Measurements from ENCODE around the gene SLC25A48. TPM values are rescaled to one million over a fixed set of nuclear protein-coding genes. Genes with fewer than 3 reads are reported as not detected.

SLC25A48 gene
- total RNA-seq, 1 donor from 2014 or later: 0.52 TPM

DNA sequence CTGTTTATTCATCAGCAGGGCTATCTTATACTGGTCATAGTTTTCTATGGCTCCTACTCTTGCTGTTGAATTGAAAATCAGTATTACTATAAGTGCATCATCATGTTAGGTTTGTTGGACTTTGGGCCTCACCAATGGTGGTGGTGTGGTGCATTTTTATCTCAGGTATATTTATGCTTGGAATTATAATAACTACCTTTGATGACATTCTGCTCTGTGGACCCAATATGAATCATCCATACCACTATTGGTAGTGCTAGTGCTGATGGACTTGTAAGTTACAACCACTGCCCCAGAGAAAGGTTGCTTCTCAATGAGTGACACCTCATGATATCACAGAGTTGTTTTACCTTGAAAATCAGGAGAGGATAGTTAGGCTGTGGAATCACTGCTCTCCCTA is 33.1 kb downstream of the SLC25A48 start:
- Histone ChIP-seq H3K27ac (ENCODE audit: low read depth, low read length) (no peak overlapping the region), H3K4me1 (ENCODE audit: control insufficient read depth in 3 of 3, insufficient read depth in 3 of 3, low read length in 3 of 3) (peaks cover 8 to 16% (median 10%) of the 10 kb centered on the region in 3 donors), H3K36me3 (ENCODE audit: control insufficient read depth in 3 of 3, insufficient read depth in 3 of 3, low read length in 3 of 3) (no peaks in the 10 kb centered on the region), H3K9ac (ENCODE audit: low read depth in 1 of 3, low read length in 3 of 3) (no peak overlapping the region), H3K27me3 (ENCODE audit: control insufficient read depth in 3 of 3, insufficient read depth in 3 of 3, low read length in 3 of 3) (no peaks in the 10 kb centered on the region), H3K9me3 (ENCODE audit: control insufficient read depth in 3 of 3, low read length in 3 of 3) (no peaks in the 10 kb centered on the region), H3K4me3 (ENCODE audit: low read length in 3 of 3) (no peak overlapping the region)

DNA sequence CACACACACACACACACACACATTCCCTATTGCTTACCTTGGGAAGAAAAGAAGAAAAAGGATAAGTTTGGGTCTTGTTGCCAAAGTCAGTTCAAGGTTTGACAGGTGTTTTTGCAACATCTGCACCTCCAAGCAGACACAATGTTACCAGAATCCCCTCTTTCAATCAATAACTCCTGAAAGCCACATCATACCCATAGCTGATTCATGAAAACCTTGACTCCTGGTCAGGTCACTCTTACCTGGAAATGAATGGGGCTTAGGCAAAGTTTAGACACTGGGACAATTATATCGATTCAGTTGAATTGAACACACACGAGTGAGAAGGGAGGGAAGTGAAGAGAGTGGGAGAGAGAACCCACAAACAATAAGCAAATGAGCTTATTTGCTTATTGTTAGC is 34.2 kb downstream of the SLC25A48 start:
- H3K4me1 ChIP-seq (ENCODE audit: control insufficient read depth in 3 of 3, insufficient read depth in 3 of 3, low read length in 3 of 3): peaks cover 8 to 16% (median 10%) of the 10 kb centered on the region in 3 donors
- H3K27ac ChIP-seq (ENCODE audit: low read depth, low read length): no peak overlapping the region
- no peaks in the 10 kb centered on the region for H3K9me3 ChIP-seq (ENCODE audit: control insufficient read depth in 3 of 3, low read length in 3 of 3)
- no peaks in the 10 kb centered on the region for H3K36me3 ChIP-seq (ENCODE audit: control insufficient read depth in 3 of 3, insufficient read depth in 3 of 3, low read length in 3 of 3)
- no peaks in the 10 kb centered on the region for H3K27me3 ChIP-seq (ENCODE audit: control insufficient read depth in 3 of 3, insufficient read depth in 3 of 3, low read length in 3 of 3)
- H3K9ac ChIP-seq (ENCODE audit: low read depth in 1 of 3, low read length in 3 of 3): no peak overlapping the region
- no peak overlapping the region for H3K4me3 ChIP-seq (ENCODE audit: low read length in 3 of 3)

DNA sequence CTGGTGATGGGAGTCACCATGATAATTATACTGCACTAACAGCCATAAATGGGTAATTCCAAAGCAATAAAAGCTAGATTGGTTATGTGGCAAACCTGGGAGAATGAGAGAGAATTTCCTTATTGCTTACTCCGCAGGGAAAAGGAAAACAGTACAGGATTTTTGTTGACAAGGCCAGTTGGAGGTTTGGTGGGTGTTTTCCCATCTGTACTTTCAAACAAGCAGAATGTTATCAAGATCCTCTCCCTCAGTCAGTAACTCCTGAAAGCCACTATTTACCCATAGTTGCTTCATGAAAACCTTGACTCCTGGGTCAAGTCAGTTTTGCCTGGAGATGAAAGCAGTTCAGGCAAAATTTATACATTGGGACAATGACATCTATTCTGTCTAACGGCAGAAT is 34.8 kb downstream of the SLC25A48 start:
- Histone ChIP-seq H3K36me3 (ENCODE audit: control insufficient read depth in 3 of 3, insufficient read depth in 3 of 3, low read length in 3 of 3) (no peaks in the 10 kb centered on the region), H3K9ac (ENCODE audit: low read depth in 1 of 3, low read length in 3 of 3) (no peak overlapping the region), H3K27me3 (ENCODE audit: control insufficient read depth in 3 of 3, insufficient read depth in 3 of 3, low read length in 3 of 3) (no peaks in the 10 kb centered on the region), H3K4me3 (ENCODE audit: low read length in 3 of 3) (no peak overlapping the region), H3K9me3 (ENCODE audit: control insufficient read depth in 3 of 3, low read length in 3 of 3) (no peaks in the 10 kb centered on the region), H3K27ac (ENCODE audit: low read depth, low read length) (no peak overlapping the region), H3K4me1 (ENCODE audit: control insufficient read depth in 3 of 3, insufficient read depth in 3 of 3, low read length in 3 of 3) (peaks cover 8 to 16% (median 10%) of the 10 kb centered on the region in 3 donors)

DNA sequence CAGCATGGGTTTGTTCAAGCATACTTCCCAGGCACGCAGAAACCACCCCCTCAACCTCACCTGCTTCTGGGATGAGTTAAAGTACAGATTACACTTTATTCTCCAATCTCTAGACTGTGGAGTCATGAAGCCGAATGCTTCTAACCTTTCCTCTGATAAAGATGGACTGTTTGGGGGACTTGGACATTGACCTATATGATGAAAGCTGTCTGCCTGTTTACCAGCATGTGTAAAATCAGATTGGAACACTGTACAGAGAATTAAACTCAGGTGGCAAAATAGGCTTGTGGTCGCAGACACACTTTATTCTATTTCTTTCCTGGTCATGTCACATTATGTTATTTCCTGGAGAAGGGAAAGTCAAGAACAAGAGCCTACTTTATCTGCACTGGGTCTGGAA is 35.5 kb downstream of the SLC25A48 start:
- Histone ChIP-seq H3K4me3 (ENCODE audit: low read length in 3 of 3) (no peak overlapping the region), H3K36me3 (ENCODE audit: control insufficient read depth in 3 of 3, insufficient read depth in 3 of 3, low read length in 3 of 3) (no peaks in the 10 kb centered on the region), H3K9me3 (ENCODE audit: control insufficient read depth in 3 of 3, low read length in 3 of 3) (no peaks in the 10 kb centered on the region), H3K4me1 (ENCODE audit: control insufficient read depth in 3 of 3, insufficient read depth in 3 of 3, low read length in 3 of 3) (peaks cover 3 to 12% (median 6%) of the 10 kb centered on the region in 3 donors), H3K27ac (ENCODE audit: low read depth, low read length) (no peak overlapping the region), H3K9ac (ENCODE audit: low read depth in 1 of 3, low read length in 3 of 3) (no peak overlapping the region), H3K27me3 (ENCODE audit: control insufficient read depth in 3 of 3, insufficient read depth in 3 of 3, low read length in 3 of 3) (no peaks in the 10 kb centered on the region)

DNA sequence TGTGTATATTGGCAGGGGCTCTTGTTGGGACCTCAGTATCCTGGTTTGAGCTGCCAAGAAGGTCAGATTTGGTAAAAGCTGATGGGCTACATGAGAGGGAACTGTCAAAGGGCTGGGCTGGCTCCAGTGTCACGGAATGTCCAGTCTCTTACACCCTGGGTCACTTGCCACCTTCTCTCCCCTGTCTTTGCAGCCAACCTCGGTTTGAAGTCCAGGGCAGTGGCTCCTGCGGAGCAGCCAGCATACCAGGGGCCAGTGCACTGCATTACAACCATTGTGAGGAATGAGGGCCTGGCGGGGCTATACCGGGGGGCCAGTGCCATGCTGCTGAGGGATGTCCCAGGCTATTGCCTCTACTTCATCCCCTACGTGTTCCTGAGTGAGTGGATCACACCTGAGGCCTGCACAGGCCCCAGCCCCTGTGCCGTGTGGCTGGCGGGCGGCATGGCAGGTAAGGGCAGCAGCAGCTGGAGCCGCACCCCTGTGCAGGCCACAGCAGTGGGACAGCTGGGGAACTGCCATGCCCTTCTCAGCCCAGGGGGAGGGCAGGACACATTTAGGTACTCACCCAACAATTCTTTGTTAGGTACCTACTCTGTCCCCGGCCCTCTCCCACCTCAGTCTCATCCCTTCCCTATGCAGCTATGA is 36.9 kb downstream of the SLC25A48 start:
- Histone ChIP-seq H3K4me3 (ENCODE audit: low read length in 3 of 3) (no peak overlapping the region), H3K9ac (ENCODE audit: low read depth in 1 of 3, low read length in 3 of 3) (no peak overlapping the region), H3K9me3 (ENCODE audit: control insufficient read depth in 3 of 3, low read length in 3 of 3) (no peaks in the 10 kb centered on the region), H3K4me1 (ENCODE audit: control insufficient read depth in 3 of 3, insufficient read depth in 3 of 3, low read length in 3 of 3) (no peaks in the 10 kb centered on the region), H3K27ac (ENCODE audit: low read depth, low read length) (no peak overlapping the region), H3K36me3 (ENCODE audit: control insufficient read depth in 3 of 3, insufficient read depth in 3 of 3, low read length in 3 of 3) (no peaks in the 10 kb centered on the region), H3K27me3 (ENCODE audit: control insufficient read depth in 3 of 3, insufficient read depth in 3 of 3, low read length in 3 of 3) (no peaks in the 10 kb centered on the region)

DNA sequence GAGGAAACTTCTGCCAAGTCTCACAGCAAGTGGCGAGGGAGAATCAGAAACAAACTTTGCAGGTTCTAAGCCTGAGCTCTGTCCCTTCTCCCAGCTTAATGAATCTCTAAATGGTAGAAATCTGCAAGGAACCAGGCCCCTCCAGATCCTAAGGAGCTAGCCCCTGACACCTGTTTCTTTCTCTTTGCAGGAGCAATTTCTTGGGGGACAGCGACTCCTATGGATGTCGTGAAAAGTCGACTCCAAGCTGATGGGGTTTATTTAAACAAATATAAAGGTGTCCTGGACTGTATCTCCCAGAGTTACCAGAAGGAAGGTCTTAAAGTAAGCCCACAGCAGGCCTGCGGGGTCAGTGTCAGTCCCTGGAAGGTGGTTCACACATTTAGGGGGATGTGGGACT is 39.4 kb downstream of the SLC25A48 start:
- Histone ChIP-seq H3K9me3 (ENCODE audit: control insufficient read depth in 3 of 3, low read length in 3 of 3) (no peaks in the 10 kb centered on the region), H3K27ac (ENCODE audit: low read depth, low read length) (no peak overlapping the region), H3K4me1 (ENCODE audit: control insufficient read depth in 3 of 3, insufficient read depth in 3 of 3, low read length in 3 of 3) (peaks cover 18 to 20% (median 20%) of the 10 kb centered on the region in 3 donors), H3K27me3 (ENCODE audit: control insufficient read depth in 3 of 3, insufficient read depth in 3 of 3, low read length in 3 of 3) (no peaks in the 10 kb centered on the region), H3K36me3 (ENCODE audit: control insufficient read depth in 3 of 3, insufficient read depth in 3 of 3, low read length in 3 of 3) (no peaks in the 10 kb centered on the region), H3K4me3 (ENCODE audit: low read length in 3 of 3) (no peak overlapping the region), H3K9ac (ENCODE audit: low read depth in 1 of 3, low read length in 3 of 3) (no peak overlapping the region)

DNA sequence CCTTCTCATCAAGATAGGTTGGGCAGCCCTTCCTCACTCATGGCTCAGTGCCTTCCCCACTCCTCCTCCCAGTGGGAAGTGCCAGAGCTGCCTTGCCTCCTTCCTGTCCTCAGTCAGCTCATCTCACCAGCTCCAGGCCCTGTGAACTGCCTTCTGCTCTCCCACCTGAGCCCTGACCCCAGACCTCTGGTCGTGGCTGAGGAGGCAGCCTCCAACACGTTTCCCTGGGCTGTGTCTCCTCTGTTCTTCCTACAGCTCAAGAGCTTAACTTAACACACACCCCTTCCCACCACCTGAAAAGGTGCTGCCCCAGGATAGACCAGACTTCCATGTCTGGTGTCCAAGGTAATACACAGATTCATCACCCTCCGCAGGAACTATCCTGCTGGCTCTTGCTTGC is 40.0 kb downstream of the SLC25A48 start:
- Histone ChIP-seq H3K9me3 (ENCODE audit: control insufficient read depth in 3 of 3, low read length in 3 of 3) (no peaks in the 10 kb centered on the region), H3K4me3 (ENCODE audit: low read length in 3 of 3) (no peak overlapping the region), H3K27ac (ENCODE audit: low read depth, low read length) (no peak overlapping the region), H3K27me3 (ENCODE audit: control insufficient read depth in 3 of 3, insufficient read depth in 3 of 3, low read length in 3 of 3) (no peaks in the 10 kb centered on the region), H3K4me1 (ENCODE audit: control insufficient read depth in 3 of 3, insufficient read depth in 3 of 3, low read length in 3 of 3) (peaks cover 24 to 26% (median 24%) of the 10 kb centered on the region in 3 donors), H3K9ac (ENCODE audit: low read depth in 1 of 3, low read length in 3 of 3) (no peak overlapping the region), H3K36me3 (ENCODE audit: control insufficient read depth in 3 of 3, insufficient read depth in 3 of 3, low read length in 3 of 3) (no peaks in the 10 kb centered on the region)

DNA sequence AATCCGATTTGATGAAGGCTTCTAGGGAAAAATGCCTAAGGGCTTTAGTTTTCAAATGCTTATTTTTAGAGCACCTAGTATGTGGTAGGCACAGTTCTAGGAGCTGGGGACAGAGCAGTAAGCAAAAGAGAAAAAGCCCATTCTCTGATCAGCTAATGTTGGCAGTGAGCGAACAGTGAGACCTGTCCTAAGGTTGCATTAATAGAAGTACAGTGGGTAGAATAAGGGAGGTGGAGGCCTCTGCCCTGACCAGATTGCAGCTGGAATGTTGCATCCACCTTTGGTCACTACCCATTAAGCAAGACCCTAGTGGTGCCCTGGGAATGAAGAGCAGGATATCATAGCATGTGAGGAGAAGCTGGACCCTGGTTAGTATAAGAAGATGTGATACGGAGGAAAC is 41.1 kb downstream of the SLC25A48 start:
- Histone ChIP-seq H3K9ac (ENCODE audit: low read depth in 1 of 3, low read length in 3 of 3) (no peak overlapping the region), H3K27ac (ENCODE audit: low read depth, low read length) (no peak overlapping the region), H3K27me3 (ENCODE audit: control insufficient read depth in 3 of 3, insufficient read depth in 3 of 3, low read length in 3 of 3) (no peaks in the 10 kb centered on the region), H3K4me1 (ENCODE audit: control insufficient read depth in 3 of 3, insufficient read depth in 3 of 3, low read length in 3 of 3) (peaks cover 24 to 30% (median 26%) of the 10 kb centered on the region in 3 donors), H3K4me3 (ENCODE audit: low read length in 3 of 3) (no peak overlapping the region), H3K9me3 (ENCODE audit: control insufficient read depth in 3 of 3, low read length in 3 of 3) (no peaks in the 10 kb centered on the region), H3K36me3 (ENCODE audit: control insufficient read depth in 3 of 3, insufficient read depth in 3 of 3, low read length in 3 of 3) (no peaks in the 10 kb centered on the region)

DNA sequence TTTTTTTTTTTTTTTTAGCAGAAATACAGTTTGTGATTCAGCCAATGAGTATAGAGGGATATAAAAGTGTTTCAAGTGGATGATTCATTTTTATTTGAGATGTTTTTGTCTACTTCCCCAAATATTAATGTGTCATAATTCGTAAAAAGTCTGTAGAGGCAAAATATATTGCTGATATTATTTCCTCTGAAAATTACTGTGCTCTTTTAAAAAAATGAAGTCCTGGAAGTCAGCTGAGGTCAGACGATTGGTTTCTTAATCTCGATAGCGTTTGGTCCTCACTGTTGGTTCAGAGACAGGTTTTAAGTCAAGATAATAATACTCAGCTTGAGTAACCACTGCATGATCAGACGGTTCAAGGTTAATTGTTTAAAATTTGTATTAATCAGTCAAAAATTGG is 41.7 kb downstream of the SLC25A48 start:
- H3K9me3 ChIP-seq (ENCODE audit: control insufficient read depth in 3 of 3, low read length in 3 of 3): no peaks in the 10 kb centered on the region
- H3K27ac ChIP-seq (ENCODE audit: low read depth, low read length): no peak overlapping the region
- H3K4me3 ChIP-seq (ENCODE audit: low read length in 3 of 3): no peak overlapping the region
- H3K27me3 ChIP-seq (ENCODE audit: control insufficient read depth in 3 of 3, insufficient read depth in 3 of 3, low read length in 3 of 3): no peaks in the 10 kb centered on the region
- H3K36me3 ChIP-seq (ENCODE audit: control insufficient read depth in 3 of 3, insufficient read depth in 3 of 3, low read length in 3 of 3): no peaks in the 10 kb centered on the region
- no peak overlapping the region for H3K9ac ChIP-seq (ENCODE audit: low read depth in 1 of 3, low read length in 3 of 3)
- peaks cover 26 to 30% (median 26%) of the 10 kb centered on the region in 3 donors for H3K4me1 ChIP-seq (ENCODE audit: control insufficient read depth in 3 of 3, insufficient read depth in 3 of 3, low read length in 3 of 3)

DNA sequence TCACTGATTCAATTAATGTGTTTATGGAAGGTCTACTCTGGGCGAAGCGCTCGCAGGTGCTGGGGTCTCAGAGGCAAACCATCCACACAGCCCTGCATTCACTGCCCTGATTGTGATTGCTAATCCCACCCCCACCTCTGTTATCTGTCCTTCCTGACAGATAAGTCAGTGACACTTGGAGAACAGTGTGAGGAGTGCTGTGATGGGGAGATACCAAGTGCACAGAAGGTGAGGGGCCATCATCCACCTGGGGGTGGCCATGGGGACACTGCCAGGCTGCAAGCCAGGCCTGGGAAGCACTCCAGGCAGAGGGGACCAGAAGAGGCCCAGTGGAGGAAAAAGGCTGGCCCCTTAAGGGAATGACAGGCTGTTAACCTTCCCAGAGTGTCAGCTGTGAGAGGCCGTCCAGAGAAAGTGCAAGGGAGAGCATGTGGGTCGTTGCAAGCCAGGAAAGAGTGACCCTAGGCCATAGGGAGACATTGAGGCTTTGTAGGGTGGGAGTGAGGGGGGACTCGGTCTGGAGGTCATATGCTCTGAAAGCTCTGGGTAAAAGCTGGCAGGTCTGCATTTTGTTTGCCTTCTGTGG is 43.2 kb downstream of the SLC25A48 start:
- H3K27ac ChIP-seq (ENCODE audit: low read depth, low read length): no peak overlapping the region
- peak overlapping the region in 1 of 3 donors; percentile 45 for H3K9ac ChIP-seq (ENCODE audit: low read depth in 1 of 3, low read length in 3 of 3)
- peaks cover 26 to 30% (median 27%) of the 10 kb centered on the region in 3 donors for H3K4me1 ChIP-seq (ENCODE audit: control insufficient read depth in 3 of 3, insufficient read depth in 3 of 3, low read length in 3 of 3)
- no peaks in the 10 kb centered on the region for H3K36me3 ChIP-seq (ENCODE audit: control insufficient read depth in 3 of 3, insufficient read depth in 3 of 3, low read length in 3 of 3)
- H3K4me3 ChIP-seq (ENCODE audit: low read length in 3 of 3): peak overlapping the region in 1 of 3 donors; percentile 13
- no peaks in the 10 kb centered on the region for H3K9me3 ChIP-seq (ENCODE audit: control insufficient read depth in 3 of 3, low read length in 3 of 3)
- no peaks in the 10 kb centered on the region for H3K27me3 ChIP-seq (ENCODE audit: control insufficient read depth in 3 of 3, insufficient read depth in 3 of 3, low read length in 3 of 3)

Measured in skeletal muscle tissue (tissue), 4 donors.